Immature natural killer cell (primary cell): ENCODE measurements around the gene ACTN3. TPM values are rescaled to one million over a fixed set of nuclear protein-coding genes. Genes with fewer than 3 reads are reported as not detected.
A peak's percentile ranks its signal among the peaks of the same experiment; 100 is the strongest.
"Not testable (repeated sequence)": the region's sequence is repeated elsewhere in the genome, so short reads cannot be mapped to it uniquely, and the experiment has no call there.

Experiments
- DNase-seq, 3 donors: peaks; one replicate each; pipeline ENCODE4 v3.0.0; 2022; ENCODE audit warnings: mixed read lengths in 1 of 3
- H3K27ac Mint-ChIP-seq, 6 donors: one replicate each; pipeline ENCODE4 v1.8.0; 2020; ENCODE audit warnings: mixed read lengths in 6 of 6, mild to moderate bottlenecking in 5 of 6, inconsistent platforms in 4 of 6, moderate library complexity in 3 of 6
- H3K27me3 Mint-ChIP-seq, 3 donors: one replicate each; pipeline ENCODE4 v1.8.0; 2020 to 2021; ENCODE audit warnings: low read depth in 3 of 3, mild to moderate bottlenecking in 3 of 3, mixed read lengths in 3 of 3, moderate library complexity in 3 of 3, inconsistent platforms in 1 of 3
- H3K36me3 Mint-ChIP-seq, 3 donors: one replicate each; pipeline ENCODE4 v1.8.0; 2020; ENCODE audit warnings: mixed read lengths in 3 of 3, inconsistent platforms in 2 of 3, mild to moderate bottlenecking in 2 of 3
- H3K4me1 Mint-ChIP-seq, 2 donors: one replicate each; pipeline ENCODE4 v1.8.0; 2020; ENCODE audit warnings: inconsistent platforms in 2 of 2, mild to moderate bottlenecking in 2 of 2, mixed read lengths in 2 of 2, moderate library complexity in 1 of 2
- H3K4me3 Mint-ChIP-seq, 5 donors: one replicate each; pipeline ENCODE4 v1.8.0; 2020; ENCODE audit warnings: mild to moderate bottlenecking in 5 of 5, mixed read lengths in 5 of 5, inconsistent platforms in 3 of 5, moderate library complexity in 3 of 5
- H3K9me3 Mint-ChIP-seq, 6 donors: one replicate each; pipeline ENCODE4 v1.8.0; 2020; ENCODE audit warnings: mild to moderate bottlenecking in 6 of 6, mixed read lengths in 6 of 6, inconsistent platforms in 4 of 6, moderate library complexity in 3 of 6
- polyA plus RNA-seq, 3 donors: library from polyadenylated mRNA; unstranded; fragments of 300-500 nt; fragmentation: Illumina TruSeq; gene quantifications; one replicate each; pipeline ENCODE4 v1.2.3, GENCODE V29; 2021

The ACTN3 gene
- polyA plus RNA-seq, 3 donors from 2014 or later: 0.07 TPM; not detected in 2

- H3K9me3 Mint-ChIP-seq: no peaks in the 10 kb centered on the region
- H3K4me3 Mint-ChIP-seq: no peak overlapping the region
- H3K4me1 Mint-ChIP-seq: peaks cover 0 to 21% of the 10 kb centered on the region in 2 donors
- H3K27ac Mint-ChIP-seq: no peak overlapping the region
- DNase-seq: no peak
- peaks cover 0 to 4% (median 3%) of the 10 kb centered on the region in 3 donors for H3K27me3 Mint-ChIP-seq
- peaks cover 6 to 19% (median 17%) of the 10 kb centered on the region in 3 donors for H3K36me3 Mint-ChIP-seq
Observed at GRCh38 chr11:66531841-66532240, 14.9 kb upstream of the ACTN3 start.

GRCh38 chr11:66532784-66533183 lies 13.9 kb upstream of the ACTN3 start:
- DNase-seq: no peak
- Mint-ChIP-seq H3K36me3 (peaks cover 9 to 17% (median 13%) of the 10 kb centered on the region in 3 donors), H3K4me3 (no peak overlapping the region), H3K27me3 (peaks cover 0 to 4% (median 3%) of the 10 kb centered on the region in 3 donors), H3K27ac (peak overlapping the region in 2 of 6 donors; percentile 21 to 75), H3K4me1 (peaks cover 0 to 21% of the 10 kb centered on the region in 2 donors), H3K9me3 (no peaks in the 10 kb centered on the region)

GRCh38 chr11:66539170-66539869 lies 7.4 kb upstream of the ACTN3 start:
- Mint-ChIP-seq H3K4me1 (peaks cover 22 to 31% of the 10 kb centered on the region in 2 donors), H3K36me3 (peaks cover 19 to 26% (median 25%) of the 10 kb centered on the region in 3 donors), H3K9me3 (no peaks in the 10 kb centered on the region), H3K27me3 (peaks cover 0 to 5% (median 4%) of the 10 kb centered on the region in 3 donors), H3K27ac (no peak overlapping the region), H3K4me3 (no peak overlapping the region)
- no peak for DNase-seq

- Mint-ChIP-seq H3K36me3 (peaks cover 19 to 26% (median 25%) of the 10 kb centered on the region in 3 donors), H3K4me3 (no peak overlapping the region), H3K27ac (no peak overlapping the region), H3K9me3 (no peaks in the 10 kb centered on the region), H3K4me1 (peaks cover 24 to 36% of the 10 kb centered on the region in 2 donors), H3K27me3 (peaks cover 0 to 5% (median 5%) of the 10 kb centered on the region in 3 donors)
- DNase-seq: no peak
Observed at GRCh38 chr11:66539870-66540213, 6.9 kb upstream of the ACTN3 start.

- Mint-ChIP-seq H3K4me1 (peaks cover 30 to 40% of the 10 kb centered on the region in 2 donors), H3K36me3 (peaks cover 19 to 23% (median 23%) of the 10 kb centered on the region in 3 donors), H3K27ac (peak overlapping the region in 1 of 6 donors; percentile 29)
- not testable (repeated sequence) for H3K4me3 Mint-ChIP-seq, H3K9me3 Mint-ChIP-seq, H3K27me3 Mint-ChIP-seq, DNase-seq
Observed at GRCh38 chr11:66540598-66540997, 6.1 kb upstream of the ACTN3 start.

- DNase-seq: no peak
- H3K4me1 Mint-ChIP-seq: peaks cover 37 to 42% of the 10 kb centered on the region in 2 donors
- H3K27ac Mint-ChIP-seq: peak overlapping the region; percentile 85 to 94 (median 92)
- peaks cover 16 to 19% (median 16%) of the 10 kb centered on the region in 3 donors for H3K36me3 Mint-ChIP-seq
- no peaks in the 10 kb centered on the region for H3K9me3 Mint-ChIP-seq
- H3K4me3 Mint-ChIP-seq: peak overlapping the region in 3 of 5 donors; percentile 31 to 41 (median 35)
- H3K27me3 Mint-ChIP-seq: peaks cover 0 to 7% (median 5%) of the 10 kb centered on the region in 3 donors
Observed at GRCh38 chr11:66541892-66542291, 4.8 kb upstream of the ACTN3 start.

- H3K9me3 Mint-ChIP-seq: no peaks in the 10 kb centered on the region
- peaks cover 16 to 17% (median 16%) of the 10 kb centered on the region in 3 donors for H3K36me3 Mint-ChIP-seq
- peak overlapping the region; percentile 86 to 94 (median 92) for H3K27ac Mint-ChIP-seq
- peaks cover 39 to 42% of the 10 kb centered on the region in 2 donors for H3K4me1 Mint-ChIP-seq
- peak overlapping the region in 3 of 5 donors; percentile 48 to 50 (median 48) for H3K4me3 Mint-ChIP-seq
- H3K27me3 Mint-ChIP-seq: peaks cover 0 to 7% (median 5%) of the 10 kb centered on the region in 3 donors
- DNase-seq: no peak
Observed at GRCh38 chr11:66542362-66542761, 4.3 kb upstream of the ACTN3 start.

- Mint-ChIP-seq H3K4me1 (peaks cover 39 to 42% of the 10 kb centered on the region in 2 donors), H3K9me3 (no peaks in the 10 kb centered on the region), H3K36me3 (peaks cover 13 to 15% (median 14%) of the 10 kb centered on the region in 3 donors), H3K27ac (peak overlapping the region; percentile 86 to 94 (median 92)), H3K27me3 (peaks cover 0 to 7% (median 5%) of the 10 kb centered on the region in 3 donors), H3K4me3 (peak overlapping the region; percentile 72 to 83 (median 77))
- peak; percentile 81 to 86 (median 84) for DNase-seq
Observed at GRCh38 chr11:66543263-66544107, 3.2 kb upstream of the ACTN3 start.

- DNase-seq, H3K9me3 Mint-ChIP-seq, H3K27me3 Mint-ChIP-seq: not testable (repeated sequence)
- peak overlapping the region; percentile 85 to 93 (median 90) for H3K27ac Mint-ChIP-seq
- H3K4me1 Mint-ChIP-seq: peaks cover 39 to 42% of the 10 kb centered on the region in 2 donors
- peak overlapping the region; percentile 84 to 93 (median 88) for H3K4me3 Mint-ChIP-seq
- peaks cover 9 to 12% (median 11%) of the 10 kb centered on the region in 3 donors for H3K36me3 Mint-ChIP-seq
Observed at GRCh38 chr11:66544952-66545351, 1.8 kb upstream of the ACTN3 start.

GRCh38 chr11:66545701-66546367 lies 869 bp upstream of the ACTN3 start, which contains the start of gene ZDHHC24:
ZDHHC24 (minus strand) TSS chr11:66546048; CDS start chr11:66546003, 45 bp downstream.
- peak within 1 kb of the TSS; percentile 84 to 93 (median 90) for H3K27ac Mint-ChIP-seq
- H3K9me3 Mint-ChIP-seq: no peaks in the 10 kb centered on the region
- H3K27me3 Mint-ChIP-seq: peaks cover 0 to 8% (median 7%) of the 10 kb centered on the region in 3 donors
- H3K4me3 Mint-ChIP-seq: peak within 1 kb of the TSS; percentile 86 to 93 (median 90)
- H3K36me3 Mint-ChIP-seq: peaks cover 9 to 12% (median 11%) of the 10 kb centered on the region in 3 donors
- DNase-seq: peak; percentile 88 to 89 (median 89)
- peaks cover 39 to 42% of the 10 kb centered on the region in 2 donors for H3K4me1 Mint-ChIP-seq

- DNase-seq: no peak
- Mint-ChIP-seq H3K27ac (peak overlapping the region; percentile 6 to 90 (median 74)), H3K36me3 (peaks cover 2 to 6% (median 4%) of the 10 kb centered on the region in 3 donors), H3K9me3 (no peaks in the 10 kb centered on the region), H3K4me1 (peaks cover 38 to 40% of the 10 kb centered on the region in 2 donors), H3K4me3 (peak overlapping the region; percentile 86 to 92 (median 88)), H3K27me3 (peaks cover 0 to 6% (median 5%) of the 10 kb centered on the region in 3 donors)
Observed at GRCh38 chr11:66546966-66547661, 411 bp downstream of the ACTN3 start.

GRCh38 chr11:66547662-66548009 lies 933 bp downstream of the ACTN3 start:
- DNase-seq: no peak
- Mint-ChIP-seq H3K27me3 (peaks cover 0 to 5% (median 3%) of the 10 kb centered on the region in 3 donors), H3K27ac (no peak overlapping the region), H3K4me3 (peak overlapping the region in 1 of 5 donors; percentile 33), H3K36me3 (peaks cover 0 to 3% (median under 1%) of the 10 kb centered on the region in 3 donors), H3K9me3 (no peaks in the 10 kb centered on the region), H3K4me1 (peaks cover 33 to 34% of the 10 kb centered on the region in 2 donors)
